NCI-H748 (cell line): ENCODE results near the gene EMILIN2.

Experiments
- DNase-seq: peaks from one replicate; lab custom pipeline; 2025; ENCODE audit not compliant: unreplicated experiment; lab: John Stamatoyannopoulos, UW

Gene EMILIN2

GRCh38 chr18:2872095-2872494, 25.3 kb downstream of the EMILIN2 start:
- DNase-seq = no peak

- no peak for DNase-seq
These were observed 28.0 kb downstream of the EMILIN2 start for GRCh38 chr18:2874765-2875164.

GRCh38 chr18:2878656-2879330, 32.0 kb downstream of the EMILIN2 start:
- no peak for DNase-seq

GRCh38 chr18:2879889-2880288, 33.1 kb downstream of the EMILIN2 start:
- DNase-seq = no peak

- no peak for DNase-seq
These were observed 33.7 kb downstream of the EMILIN2 start for GRCh38 chr18:2880473-2880872.

GRCh38 chr18:2881088-2881839, 34.5 kb downstream of the EMILIN2 start:
- no peak for DNase-seq

GRCh38 chr18:2881840-2882195, 35.0 kb downstream of the EMILIN2 start:
- no peak for DNase-seq

- no peak for DNase-seq
These were observed 35.4 kb downstream of the EMILIN2 start for GRCh38 chr18:2882201-2882600.

GRCh38 chr18:2883076-2883735, 36.4 kb downstream of the EMILIN2 start:
- DNase-seq = no peak

GRCh38 chr18:2884706-2885285, 38.0 kb downstream of the EMILIN2 start:
- DNase-seq = no peak

- DNase-seq = no peak
These were observed 40.7 kb downstream of the EMILIN2 start for GRCh38 chr18:2887470-2887869.

GRCh38 chr18:2889761-2890192, 43.0 kb downstream of the EMILIN2 start:
- DNase-seq = peak; percentile 75

- DNase-seq = no peak
These were observed 43.8 kb downstream of the EMILIN2 start for GRCh38 chr18:2890606-2891005.

GRCh38 chr18:2891526-2892431, 45.0 kb downstream of the EMILIN2 start:
- DNase-seq = no peak

- no peak for DNase-seq
These were observed 46.2 kb downstream of the EMILIN2 start for GRCh38 chr18:2893056-2893455.

- DNase-seq = no peak
These were observed 46.9 kb downstream of the EMILIN2 start for GRCh38 chr18:2893676-2894075.

GRCh38 chr18:2894131-2894840, 47.5 kb downstream of the EMILIN2 start:
- DNase-seq = no peak

- no peak for DNase-seq
These were observed 48.1 kb downstream of the EMILIN2 start for GRCh38 chr18:2894841-2895370.

GRCh38 chr18:2895391-2895790, 48.6 kb downstream of the EMILIN2 start:
- no peak for DNase-seq

GRCh38 chr18:2896990-2897389, 50.2 kb downstream of the EMILIN2 start:
- no peak for DNase-seq
